ENCODE data around the gene DAPK1. TPM values are rescaled to one million over a fixed set of nuclear protein-coding genes. Genes with fewer than 3 reads are reported as not detected.

DAPK1 gene
- total and polyA plus RNA-seq, 3 donors from 2014 or later = 35.1 to 74.6 (median 71.0) TPM

- Histone ChIP-seq H3K27me3 (no peaks in the 10 kb centered on the region), H3K4me3 (no peak overlapping the region), H3K9me3 (no peaks in the 10 kb centered on the region), H3K4me1 (no peaks in the 10 kb centered on the region), H3K27ac (no peak overlapping the region), H3K36me3 (ENCODE audit: low read depth, missing control alignments) (no peaks in the 10 kb centered on the region)
- WGBS, 2 donors = 78 to 92% methylated on average over 6 of the region's 6 CpGs
- TF ChIP-seq CTCF (IDR thresholded peaks at IDR 0.05) (no peak), POLR2A (IDR thresholded peaks at IDR 0.05) (no peak)
- intact Hi-C loops (cut with DNase I; ENCODE audit: low total_unique reads) = no loop called here
- no peak for DNase-seq
Measured at GRCh38 chr9:87615547-87616148, 118.0 kb downstream of the DAPK1 start.

- Histone ChIP-seq H3K4me3 (no peak overlapping the region), H3K27ac (no peak overlapping the region), H3K4me1 (no peaks in the 10 kb centered on the region), H3K9me3 (no peaks in the 10 kb centered on the region), H3K36me3 (ENCODE audit: low read depth, missing control alignments) (no peaks in the 10 kb centered on the region), H3K27me3 (no peaks in the 10 kb centered on the region)
- 88 to 96% methylated on average over 2 of the region's 2 CpGs for WGBS, 2 donors
- TF ChIP-seq POLR2A (IDR thresholded peaks at IDR 0.05) (no peak), CTCF (IDR thresholded peaks at IDR 0.05) (no peak)
- intact Hi-C loops (cut with DNase I; ENCODE audit: low total_unique reads) = no loop called here
- no peak for DNase-seq
Measured at GRCh38 chr9:87618226-87618625, 120.6 kb downstream of the DAPK1 start.

- no peak overlapping the region for H3K27ac ChIP-seq
- TF ChIP-seq POLR2A (IDR thresholded peaks at IDR 0.05) = no peak
- no peak for TF ChIP-seq CTCF (IDR thresholded peaks at IDR 0.05)
- no peaks in the 10 kb centered on the region for H3K4me1 ChIP-seq
- intact Hi-C loops (cut with DNase I; ENCODE audit: low total_unique reads) = no loop called here
- H3K27me3 ChIP-seq = no peaks in the 10 kb centered on the region
- WGBS, 2 donors = 82 to 87% methylated on average over 3 of the region's 3 CpGs
- no peak for DNase-seq
- H3K36me3 ChIP-seq (ENCODE audit: low read depth, missing control alignments) = no peaks in the 10 kb centered on the region
- H3K4me3 ChIP-seq = no peak overlapping the region
- H3K9me3 ChIP-seq = no peaks in the 10 kb centered on the region
Measured at GRCh38 chr9:87618931-87619330, 121.3 kb downstream of the DAPK1 start.

- WGBS, 2 donors = 96% methylated on average over 5 to 8 of the region's 8 CpGs
- intact Hi-C loops (cut with DNase I; ENCODE audit: low total_unique reads) = no loop called here
- DNase-seq = no peak
- no peaks in the 10 kb centered on the region for H3K9me3 ChIP-seq
- H3K36me3 ChIP-seq (ENCODE audit: low read depth, missing control alignments) = no peaks in the 10 kb centered on the region
- no peak overlapping the region for H3K27ac ChIP-seq
- no peak for TF ChIP-seq POLR2A (IDR thresholded peaks at IDR 0.05)
- TF ChIP-seq CTCF (IDR thresholded peaks at IDR 0.05) = no peak
- no peak overlapping the region for H3K4me3 ChIP-seq
- H3K27me3 ChIP-seq = no peaks in the 10 kb centered on the region
- no peaks in the 10 kb centered on the region for H3K4me1 ChIP-seq
Measured at GRCh38 chr9:87619346-87619745, 121.7 kb downstream of the DAPK1 start.

- Histone ChIP-seq H3K27ac (no peak overlapping the region), H3K4me3 (no peak overlapping the region), H3K36me3 (ENCODE audit: low read depth, missing control alignments) (no peaks in the 10 kb centered on the region), H3K9me3 (no peaks in the 10 kb centered on the region), H3K4me1 (no peaks in the 10 kb centered on the region), H3K27me3 (no peaks in the 10 kb centered on the region)
- TF ChIP-seq CTCF (IDR thresholded peaks at IDR 0.05) = no peak
- no peak for TF ChIP-seq POLR2A (IDR thresholded peaks at IDR 0.05)
- WGBS, 2 donors = 78 to 79% methylated on average over 4 of the region's 4 CpGs
- intact Hi-C loops (cut with DNase I; ENCODE audit: low total_unique reads) = no loop called here
- DNase-seq = no peak
Measured at GRCh38 chr9:87620731-87621322, 123.2 kb downstream of the DAPK1 start.

Data from testis (tissue), 3 donors.